Stimulated activated CD8-positive, alpha-beta memory T cell treated with anti-CD3 and anti-CD28 coated beads, Interleukin-4, amount 100 ng/mL, for 48 hours (primary cell): ENCODE results near the gene IBA57.

Experiments
- DNase-seq: peaks from one replicate; pipeline ENCODE4 v3.0.0-alpha.2; 2020

The IBA57 gene

DNA sequence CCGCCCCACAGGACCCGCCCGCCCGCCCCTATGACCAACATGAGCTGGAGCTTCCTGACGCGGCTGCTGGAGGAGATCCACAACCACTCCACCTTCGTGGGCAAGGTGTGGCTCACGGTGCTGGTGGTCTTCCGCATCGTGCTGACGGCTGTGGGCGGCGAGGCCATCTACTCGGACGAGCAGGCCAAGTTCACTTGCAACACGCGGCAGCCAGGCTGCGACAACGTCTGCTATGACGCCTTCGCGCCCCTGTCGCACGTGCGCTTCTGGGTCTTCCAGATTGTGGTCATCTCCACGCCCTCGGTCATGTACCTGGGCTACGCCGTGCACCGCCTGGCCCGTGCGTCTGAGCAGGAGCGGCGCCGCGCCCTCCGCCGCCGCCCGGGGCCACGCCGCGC lies 7.9 kb upstream of the IBA57 start:
- DNase-seq: no peak

DNA sequence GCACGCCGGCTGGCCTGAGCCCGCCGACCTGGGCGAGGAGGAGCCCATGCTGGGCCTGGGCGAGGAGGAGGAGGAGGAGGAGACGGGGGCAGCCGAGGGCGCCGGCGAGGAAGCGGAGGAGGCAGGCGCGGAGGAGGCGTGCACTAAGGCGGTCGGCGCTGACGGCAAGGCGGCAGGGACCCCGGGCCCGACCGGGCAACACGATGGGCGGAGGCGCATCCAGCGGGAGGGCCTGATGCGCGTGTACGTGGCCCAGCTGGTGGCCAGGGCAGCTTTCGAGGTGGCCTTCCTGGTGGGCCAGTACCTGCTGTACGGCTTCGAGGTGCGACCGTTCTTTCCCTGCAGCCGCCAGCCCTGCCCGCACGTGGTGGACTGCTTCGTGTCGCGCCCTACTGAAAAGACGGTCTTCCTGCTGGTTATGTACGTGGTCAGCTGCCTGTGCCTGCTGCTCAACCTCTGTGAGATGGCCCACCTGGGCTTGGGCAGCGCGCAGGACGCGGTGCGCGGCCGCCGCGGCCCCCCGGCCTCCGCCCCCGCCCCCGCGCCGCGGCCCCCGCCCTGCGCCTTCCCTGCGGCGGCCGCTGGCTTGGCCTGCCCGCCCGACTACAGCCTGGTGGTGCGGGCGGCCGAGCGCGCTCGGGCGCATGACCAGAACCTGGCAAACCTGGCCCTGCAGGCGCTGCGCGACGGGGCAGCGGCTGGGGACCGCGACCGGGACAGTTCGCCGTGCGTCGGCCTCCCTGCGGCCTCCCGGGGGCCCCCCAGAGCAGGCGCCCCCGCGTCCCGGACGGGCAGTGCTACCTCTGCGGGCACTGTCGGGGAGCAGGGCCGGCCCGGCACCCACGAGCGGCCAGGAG lies 7.2 kb upstream of the IBA57 start:
- DNase-seq: no peak

DNA sequence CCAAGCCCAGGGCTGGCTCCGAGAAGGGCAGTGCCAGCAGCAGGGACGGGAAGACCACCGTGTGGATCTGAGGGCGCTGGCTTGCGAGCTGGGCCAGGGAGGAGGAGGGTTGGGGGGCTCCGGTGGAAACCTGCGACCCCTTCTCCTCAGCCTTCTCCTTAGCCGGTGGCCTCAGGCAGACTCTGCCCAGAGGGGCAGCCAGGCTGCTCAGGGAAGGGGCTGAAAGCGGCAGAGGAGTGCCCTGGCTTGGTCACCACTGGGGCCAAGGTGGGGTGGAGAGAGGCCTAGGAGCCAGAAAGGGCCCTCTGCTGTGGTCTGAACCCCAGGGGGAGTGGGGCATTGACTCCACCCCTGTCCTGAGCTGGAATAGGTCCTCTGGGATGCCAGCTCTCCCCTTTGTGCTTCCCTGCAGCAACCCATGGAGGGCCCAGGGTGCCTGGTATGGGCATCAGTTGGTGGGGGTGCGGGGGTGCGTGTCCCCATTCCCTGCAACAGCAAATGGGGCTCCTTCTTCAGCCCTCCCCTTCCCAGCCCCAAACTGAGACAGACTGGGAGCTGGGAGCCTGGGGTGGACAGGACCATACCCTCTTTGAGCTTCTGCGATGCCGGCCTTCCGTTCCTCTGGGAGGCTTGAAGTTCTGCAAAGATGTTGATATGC lies 6.5 kb upstream of the IBA57 start:
- DNase-seq: no peak

DNA sequence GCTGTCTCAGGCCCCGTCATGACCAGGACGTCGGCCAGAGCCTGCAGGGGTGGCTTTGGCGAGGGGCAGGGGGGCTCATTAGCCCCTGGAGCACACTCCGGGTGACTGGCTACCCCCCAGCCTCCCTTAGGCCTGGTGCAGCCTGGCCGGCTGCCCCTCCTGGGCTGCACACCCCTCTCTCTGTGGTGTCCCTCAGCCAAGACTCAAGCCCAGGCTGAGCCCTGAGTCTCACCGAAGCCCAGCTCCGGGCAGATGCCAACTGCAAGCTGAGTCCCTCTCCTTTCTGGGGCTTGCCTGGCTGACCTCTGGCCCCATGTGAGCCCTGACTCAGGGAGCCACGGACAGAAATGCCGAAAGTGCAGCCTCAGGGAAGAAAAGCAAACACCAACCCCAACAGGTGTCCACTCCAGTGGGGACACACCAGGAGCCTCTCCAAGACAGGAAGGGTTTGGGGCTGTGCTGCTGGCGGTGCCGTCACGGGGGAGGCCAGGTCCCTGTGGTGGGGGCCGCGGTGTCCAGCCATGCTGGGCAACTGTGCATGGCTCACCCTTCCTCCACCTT lies 5.3 kb upstream of the IBA57 start:
- DNase-seq: no peak

DNA sequence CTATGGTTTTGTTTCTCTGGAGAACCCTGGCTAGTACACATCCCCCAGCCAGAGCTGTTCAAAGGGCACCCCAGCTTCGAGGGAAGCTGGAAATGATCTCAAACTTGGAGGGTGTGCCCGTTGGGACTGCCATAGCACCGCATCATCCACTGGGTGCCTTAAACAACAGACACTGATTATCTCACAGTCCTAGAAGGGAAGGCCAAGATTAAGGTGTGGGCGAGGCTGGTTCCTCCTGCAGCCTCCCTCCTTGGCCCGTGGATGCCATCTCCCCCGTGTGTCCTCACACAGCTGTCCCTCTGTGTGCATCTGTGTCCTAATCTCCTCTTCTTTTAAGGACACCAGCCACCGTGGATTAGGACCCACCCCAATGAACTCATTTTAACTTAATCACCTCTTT lies 4.2 kb upstream of the IBA57 start:
- DNase-seq: no peak

DNA sequence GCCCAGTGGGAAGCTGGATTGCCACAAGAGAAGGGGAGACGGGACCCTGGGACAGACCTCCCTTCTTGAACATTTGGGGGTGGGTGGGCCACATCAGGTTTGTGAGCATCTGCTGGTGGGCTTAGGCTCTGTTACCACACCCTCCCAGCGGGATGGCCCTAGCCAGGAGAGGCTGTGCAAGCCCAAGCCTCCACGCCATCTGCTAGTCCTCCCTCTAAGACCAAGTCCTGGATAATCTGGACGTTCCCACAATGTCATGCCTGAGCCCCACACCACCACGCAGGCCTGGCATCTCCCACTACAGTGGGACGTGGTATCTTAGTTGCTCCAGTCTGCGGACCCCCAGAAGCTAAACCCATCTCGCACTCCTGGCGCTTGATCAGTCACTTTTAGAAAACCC lies 3.7 kb upstream of the IBA57 start:
- no peak for DNase-seq

DNA sequence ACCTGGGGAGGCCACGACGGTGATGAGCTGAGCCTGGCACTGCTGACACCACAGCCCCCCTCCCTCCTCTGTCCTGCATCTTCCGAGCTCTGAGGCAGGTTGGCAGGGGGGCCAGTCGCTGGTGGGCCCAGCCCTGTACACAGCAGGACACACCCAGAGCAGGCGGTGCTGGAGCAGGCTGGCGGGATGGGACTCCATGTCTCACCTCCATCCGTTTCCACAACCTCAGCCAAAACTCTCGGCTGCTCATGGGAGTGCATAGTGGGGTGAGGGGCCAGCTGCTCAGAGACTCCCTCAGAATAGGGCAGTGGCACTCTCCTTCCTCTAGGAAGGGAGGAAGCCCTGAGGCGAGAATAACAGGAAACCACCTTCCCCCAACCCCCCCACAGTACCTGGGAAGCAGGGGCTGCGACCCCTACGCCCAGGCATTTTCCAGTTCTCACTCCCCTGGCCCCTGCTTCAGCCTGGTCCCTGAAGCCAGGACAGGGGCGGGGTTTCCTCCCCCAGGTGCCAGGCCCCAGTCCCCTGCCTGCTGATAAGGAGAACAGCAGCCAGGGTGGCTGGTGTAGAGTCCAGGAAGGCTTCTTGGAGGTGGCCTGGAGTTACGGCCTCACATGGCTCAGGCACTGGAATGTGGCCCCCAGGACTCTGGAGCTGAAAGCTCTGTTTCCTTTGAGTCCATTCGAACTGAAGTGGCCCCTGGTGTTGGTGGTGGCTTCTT lies 3.2 kb upstream of the IBA57 start:
- no peak for DNase-seq

DNA sequence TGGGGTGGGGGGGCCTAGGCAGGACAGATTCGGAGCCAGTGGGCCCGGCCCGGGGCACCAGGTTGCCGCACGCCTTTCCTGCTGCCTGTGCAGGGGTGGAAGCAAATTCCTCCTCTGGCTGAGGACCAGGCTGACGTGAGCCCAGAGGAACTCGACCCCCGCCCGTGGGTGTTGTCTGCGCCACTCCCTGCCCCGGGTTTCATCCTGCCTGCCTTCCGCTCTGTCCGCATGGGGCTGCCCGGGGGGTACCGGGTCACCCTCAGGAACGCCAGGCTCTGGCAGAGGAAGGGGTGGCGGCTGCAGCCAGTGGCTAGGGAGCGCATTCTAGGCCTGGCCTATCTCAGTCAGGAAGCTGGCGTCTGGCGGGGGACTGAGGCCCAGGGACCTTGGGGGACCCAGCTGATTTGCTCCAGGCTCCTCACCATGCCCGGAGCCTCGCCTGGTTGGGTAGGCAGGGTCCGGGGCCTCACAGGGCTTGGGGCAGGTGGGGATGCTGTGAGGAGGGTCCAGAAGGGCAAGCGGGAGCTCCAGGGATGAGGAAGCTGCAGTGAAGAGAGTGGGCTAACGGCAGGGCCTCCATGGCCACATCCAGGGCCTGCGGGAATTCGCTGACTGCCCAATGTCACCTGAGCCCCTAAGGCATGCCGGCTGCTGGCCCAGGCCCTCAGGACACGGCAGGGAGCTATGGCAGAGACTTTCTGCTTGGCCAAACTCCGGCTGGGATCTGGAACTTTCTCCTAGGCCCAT lies 2.4 kb upstream of the IBA57 start:
- DNase-seq: no peak

DNA sequence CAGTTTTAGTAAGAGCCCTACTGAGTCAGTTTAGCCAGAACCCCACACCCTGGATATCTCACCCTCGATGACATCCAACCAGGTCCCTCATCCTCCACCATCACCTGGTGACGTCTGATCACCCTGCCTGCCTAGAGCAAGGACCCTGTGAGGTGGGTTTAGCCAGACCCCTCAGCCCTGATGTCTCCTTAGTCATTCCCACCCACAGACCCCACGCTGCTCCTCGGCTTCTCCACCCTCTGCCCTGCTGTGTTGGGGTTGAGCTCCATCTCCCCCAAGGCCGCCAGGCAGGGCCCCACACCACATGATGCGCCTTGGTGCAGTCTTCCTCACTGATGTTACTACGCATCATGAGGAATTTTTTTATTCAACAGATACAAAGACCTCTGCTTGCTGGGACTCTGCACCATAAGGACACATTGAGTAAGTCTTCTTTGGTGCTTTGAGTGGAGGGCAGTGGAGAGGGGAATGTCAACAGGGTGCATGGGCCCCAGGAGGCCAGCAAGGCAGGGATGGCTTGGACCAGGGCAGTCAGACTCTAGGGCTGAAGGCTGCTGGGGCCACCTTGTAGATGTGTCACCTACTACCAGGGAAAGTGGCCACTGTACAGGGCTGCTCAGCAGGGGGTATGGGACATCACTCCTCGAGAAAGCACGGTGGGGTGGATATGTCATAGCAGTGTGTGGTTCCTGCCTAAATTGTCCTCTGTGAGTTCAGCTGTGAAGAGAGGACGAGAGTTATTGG lies 1.7 kb upstream of the IBA57 start:
- no peak for DNase-seq

DNA sequence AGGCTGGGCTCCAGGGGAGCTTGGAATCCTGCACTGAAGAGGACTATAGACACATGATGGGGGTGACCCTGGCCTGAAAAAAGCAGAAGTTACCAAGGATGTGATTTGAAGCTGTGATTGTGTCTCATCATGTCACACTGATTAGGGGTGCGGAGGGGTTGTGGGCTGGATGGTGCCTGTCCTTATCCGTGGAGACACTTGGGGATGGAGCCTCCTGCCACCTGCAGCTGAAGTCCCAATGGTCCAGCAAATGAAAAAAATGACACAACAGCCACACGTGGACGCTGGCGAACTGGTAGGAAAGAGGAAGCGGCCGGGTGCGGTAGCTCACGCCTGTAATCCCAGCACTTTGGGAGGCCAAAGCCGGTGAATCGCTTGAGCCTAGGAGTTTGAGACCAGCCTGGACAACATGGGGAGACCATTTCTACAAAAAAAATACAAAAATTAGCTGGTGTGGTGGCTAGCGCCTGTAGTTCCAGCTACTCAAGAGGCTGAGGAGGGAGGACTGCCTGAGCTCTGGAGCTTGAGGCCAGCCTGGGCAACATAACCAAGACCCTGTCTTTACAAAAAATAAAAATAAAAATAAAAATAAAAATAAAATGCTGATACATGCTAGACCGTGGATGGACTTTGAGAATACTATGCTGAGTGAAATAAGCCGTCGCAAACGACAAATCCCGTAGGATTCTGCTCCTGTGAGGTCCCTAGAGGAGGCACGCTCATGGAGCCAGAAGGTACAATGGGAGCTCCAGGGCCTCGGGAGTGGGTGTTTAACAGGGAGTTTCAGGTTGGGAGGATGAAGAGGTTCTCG lies 838 bp upstream of the IBA57 start:
- no peak for DNase-seq

DNA sequence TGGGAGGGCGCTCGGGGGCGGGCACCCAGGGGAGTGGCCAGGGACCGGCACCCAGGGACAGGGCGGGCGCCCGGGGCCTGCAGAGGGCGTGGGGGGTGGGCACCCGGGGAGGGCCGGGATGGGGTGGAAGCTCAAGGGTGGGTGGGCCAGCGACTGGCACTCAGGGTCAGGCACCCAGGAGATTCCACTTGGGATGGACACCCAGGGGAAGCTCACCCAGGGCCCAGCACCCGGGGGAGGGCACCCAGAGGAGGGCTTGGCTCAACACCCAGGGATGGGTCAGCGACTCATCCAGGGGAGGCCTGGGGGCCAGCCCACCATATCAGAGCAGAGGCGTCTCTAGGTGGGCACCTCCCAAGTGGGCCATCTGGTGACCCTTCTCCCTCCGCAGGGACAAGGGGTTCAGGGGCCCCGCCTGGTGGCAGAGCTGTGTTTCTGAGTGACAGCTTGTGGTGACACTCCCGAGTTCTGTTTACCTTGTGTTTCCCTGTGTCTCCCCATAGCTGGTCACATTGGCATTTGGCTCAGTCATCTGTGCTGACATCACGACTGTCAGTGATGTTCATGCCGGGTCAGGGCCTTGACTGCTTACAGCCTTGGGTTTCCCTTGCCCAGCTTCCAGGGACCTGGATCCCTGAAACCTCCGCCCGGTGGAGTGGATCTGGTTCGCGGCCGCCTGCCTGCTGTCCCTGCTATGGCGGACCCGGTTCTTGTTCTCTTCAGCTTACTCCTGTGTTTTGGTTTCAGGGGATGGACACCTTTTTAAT lies 749 bp downstream of the IBA57 start:
- peak; percentile 71 for DNase-seq

DNA sequence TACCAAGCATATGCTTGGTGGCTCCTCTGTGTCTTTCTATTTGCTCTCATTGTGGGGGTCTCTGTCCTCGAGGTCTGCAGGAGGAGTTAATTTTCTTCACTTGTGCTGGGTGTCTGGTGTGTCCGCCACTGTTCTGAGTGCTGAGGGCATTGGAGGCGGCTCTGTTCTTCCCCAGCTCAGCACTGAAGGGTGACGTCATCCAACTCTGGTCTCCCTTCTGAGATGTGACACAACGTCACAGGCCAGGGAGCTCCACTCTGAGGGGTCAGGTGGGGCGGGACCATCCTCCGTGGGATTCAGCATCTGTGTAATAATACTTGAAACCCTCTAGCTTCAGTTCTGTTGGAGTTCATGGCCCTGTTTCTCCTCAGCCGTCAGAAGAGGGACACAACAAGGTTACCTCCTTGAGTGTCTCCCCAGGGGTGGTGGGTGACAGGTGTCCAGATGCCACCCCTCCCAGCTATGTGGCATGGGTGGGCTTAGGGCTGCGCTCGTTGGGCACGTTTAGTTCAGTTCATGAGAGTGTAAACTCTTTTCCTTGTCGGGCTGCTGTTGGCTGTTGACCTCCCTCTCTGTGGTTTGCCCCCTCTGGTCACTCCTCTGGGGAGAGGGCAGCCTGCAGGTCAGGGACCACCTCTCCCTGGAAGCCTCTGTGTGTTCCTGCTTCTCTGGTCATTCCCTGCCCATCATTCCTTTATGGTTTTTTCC lies 3.1 kb downstream of the IBA57 start:
- DNase-seq: no peak

DNA sequence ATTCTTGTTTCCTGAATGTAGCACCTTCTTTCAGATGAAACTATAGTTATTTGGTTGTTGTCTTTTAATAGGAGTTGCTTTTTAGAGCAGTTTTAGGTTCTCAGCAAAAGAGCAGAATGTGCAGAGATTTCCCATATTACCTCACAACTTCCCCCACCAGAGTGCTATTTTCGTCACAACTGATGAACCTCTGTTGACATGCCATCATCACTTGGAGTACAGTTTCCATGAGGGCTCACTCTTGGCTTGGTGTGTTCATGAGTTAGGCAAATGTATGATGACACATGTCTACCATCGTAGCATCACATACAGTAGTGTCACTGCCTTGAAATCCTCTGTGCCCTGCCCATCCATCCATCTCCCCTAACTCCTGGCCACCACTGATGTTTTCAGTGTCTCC lies 3.7 kb downstream of the IBA57 start:
- no peak for DNase-seq

DNA sequence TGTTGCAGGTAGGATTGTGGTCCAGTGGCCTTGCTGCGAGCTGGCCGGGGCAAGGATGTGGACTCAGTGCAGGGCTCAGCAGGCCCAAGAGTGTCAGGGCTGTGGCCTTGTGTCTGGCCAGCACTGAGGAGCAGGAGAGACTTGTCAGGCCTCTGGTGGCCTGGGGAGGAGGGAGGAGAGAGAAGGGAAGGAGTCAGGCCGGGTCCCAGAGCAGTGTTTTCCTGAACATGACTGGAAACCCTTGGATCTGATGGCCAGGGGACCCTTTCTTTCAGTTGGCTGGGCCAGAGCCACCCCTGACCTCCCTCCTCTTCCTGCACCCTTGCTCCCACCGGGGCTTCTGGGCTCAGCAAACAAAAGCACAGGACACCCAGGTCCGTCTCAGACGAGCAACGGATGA lies 5.1 kb downstream of the IBA57 start:
- DNase-seq: no peak

DNA sequence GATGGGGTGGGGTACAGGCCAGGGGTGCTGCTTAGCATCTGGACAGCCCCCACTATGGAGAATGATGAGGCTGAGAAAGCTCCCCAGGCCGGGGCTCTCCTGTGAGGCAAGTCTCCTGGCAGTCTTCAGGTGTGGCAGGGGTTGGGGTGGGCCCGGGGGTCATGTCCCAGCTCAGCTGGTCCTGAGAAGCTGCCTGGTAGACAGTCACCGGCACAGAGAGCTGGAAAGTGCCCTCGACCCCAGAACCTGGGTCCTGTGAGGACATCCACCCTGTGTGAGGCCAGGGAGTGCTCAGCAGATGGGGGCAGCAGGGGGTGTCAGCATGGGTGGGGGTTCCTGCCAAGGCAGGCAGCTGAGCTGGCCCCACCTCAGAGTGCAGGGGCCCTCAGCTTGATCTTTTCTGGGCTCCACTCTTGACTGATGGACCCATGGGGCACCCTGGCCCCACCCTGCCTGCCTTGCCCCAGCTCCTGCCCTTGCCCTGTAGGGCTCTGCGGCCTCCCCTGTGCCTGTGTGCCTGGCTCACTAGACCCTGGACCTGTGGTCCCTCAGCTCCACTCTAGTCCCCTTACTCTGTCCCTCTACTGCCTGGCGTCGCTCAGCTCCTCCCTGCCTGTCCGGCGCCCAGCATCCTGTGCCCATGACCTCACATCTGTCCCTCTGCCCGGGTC lies 5.8 kb downstream of the IBA57 start:
- no peak for DNase-seq

DNA sequence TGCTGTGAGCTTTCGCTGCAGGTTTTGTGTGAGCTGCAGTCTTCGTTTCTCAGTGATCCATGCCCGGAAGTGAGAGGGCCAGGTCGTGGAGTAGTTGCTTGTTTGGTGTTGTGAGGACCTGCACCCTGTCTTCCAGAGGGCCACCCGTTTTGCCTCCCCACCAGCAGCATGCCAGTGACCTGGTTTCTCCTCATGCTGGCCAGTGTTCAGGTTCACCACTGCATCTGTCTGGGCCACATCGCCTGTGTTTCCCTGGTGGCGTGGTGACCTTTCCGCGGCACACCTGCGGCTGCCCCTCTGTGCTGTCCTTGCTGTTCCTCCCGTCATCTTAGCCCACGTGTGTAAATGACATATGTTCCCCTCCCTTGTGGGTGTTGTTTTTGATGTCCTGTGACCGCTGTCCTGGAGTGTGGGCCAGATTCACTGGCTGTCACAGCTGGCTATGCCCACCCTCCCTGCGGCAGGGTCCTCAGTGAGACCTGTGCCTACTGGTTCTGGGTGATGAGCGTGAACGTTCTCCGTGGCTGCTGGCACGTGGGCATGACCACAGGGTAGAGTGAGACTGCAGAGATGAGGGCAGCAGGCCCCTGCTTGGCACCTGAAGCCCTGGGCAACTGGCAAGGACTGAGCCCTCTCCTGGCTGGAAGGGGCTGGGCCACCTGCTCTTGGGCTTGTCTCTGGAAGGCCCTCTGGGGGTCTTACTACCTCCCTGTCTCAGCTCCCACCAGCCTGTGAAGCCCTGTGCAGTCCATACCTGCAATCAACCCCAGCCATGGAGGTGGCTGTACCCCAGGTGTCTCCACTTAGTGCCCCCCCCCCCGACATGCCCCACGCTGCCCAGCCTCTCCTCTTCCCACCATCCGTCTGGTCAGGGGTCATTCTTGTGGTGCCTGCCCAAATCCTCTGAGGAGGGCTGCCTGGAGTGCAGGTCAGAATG lies 7.3 kb downstream of the IBA57 start:
- DNase-seq: no peak

DNA sequence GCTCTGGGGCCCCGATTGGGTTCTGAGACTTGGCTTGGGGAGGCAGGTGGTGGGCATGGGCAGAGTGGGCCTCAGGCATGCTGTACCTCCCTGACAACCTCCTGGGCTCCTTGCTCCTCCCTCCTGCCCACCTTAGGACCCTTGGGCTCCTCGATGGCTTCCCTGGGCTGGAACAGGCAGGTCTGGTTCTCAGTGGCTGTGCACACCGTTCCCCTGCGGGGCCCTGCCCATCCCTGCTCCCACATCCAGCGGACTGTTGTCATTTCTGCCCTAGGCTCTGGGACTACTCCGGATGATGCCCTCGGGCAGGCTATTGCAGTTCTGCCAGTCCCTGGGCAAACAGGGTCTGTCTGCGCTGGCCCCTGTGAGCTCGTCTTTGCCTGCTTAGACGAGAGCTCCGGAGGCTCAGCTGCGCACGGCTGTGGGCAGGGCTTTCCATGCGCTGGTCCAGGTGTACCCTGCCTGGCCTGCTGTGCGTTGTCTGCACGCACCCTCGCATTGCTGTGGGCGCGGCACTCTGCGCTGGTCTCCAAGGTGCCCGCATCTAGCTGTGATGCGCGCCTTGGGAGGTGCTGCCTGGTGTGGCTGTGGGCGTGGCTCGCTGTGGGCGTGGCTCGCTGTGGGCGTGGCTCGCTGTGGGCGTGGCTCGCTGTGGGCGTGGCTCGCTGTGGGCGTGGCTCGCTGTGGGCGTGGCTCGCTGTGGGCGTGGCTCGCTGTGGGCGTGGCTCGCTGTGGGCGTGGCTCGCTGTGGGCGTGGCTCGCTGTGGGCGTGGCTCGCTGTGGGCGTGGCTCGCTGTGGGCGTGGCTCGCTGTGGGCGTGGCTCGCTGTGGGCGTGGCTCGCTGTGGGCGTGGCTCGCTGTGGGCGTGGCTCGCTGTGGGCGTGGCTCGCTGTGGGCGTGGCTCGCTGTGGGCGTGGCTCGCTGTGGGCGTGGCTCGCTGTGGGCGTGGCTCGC lies 8.2 kb downstream of the IBA57 start:
- DNase-seq: peak; percentile 59
